Activated T-helper 9 cell treated with anti-CD3 and anti-CD28 coated beads, Interleukin-2, amount 50 U/mL, for 16 hours (primary cell): ENCODE measurements around the gene ARHGEF11.

Experiments
- DNase-seq: peaks from one replicate; pipeline ENCODE4 v3.0.0-alpha.2; 2020; ENCODE audit warnings: low read depth

Gene ARHGEF11

DNA sequence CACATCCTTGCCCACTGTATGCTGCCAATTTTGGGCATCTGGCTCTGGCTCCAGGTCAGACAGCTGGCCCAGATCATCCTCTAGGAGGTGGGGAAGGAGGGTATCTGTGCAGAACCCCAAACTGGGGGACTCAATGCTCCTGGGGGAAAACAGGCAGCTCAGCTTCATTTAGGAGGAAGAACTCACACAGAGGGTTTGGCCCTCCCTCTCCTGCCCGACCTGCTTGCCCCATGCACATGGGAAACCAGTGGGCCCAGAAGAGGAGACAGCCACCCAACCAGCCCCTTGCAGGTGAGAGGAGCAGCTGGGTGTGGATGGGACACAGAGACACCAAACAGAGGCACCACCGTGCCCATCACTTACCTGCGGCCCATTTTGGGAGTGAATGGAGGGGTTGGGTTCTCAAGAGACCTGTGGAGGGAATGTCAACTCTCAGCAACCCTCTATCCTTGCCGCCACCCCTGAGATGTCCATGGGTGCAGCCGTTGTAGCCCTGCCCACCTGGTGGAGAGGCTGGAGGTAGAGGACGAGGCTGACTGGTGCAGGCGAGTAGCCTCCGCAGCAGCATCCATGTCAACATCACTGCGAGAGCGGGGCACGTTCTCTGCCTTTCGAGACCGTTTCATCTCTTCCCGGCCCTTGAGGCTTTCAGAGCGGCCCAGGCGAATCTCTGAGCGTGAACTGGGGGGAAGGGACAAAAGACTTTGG is 97.6 kb downstream of the ARHGEF11 start:
- no peak for DNase-seq

GRCh38 chr1:156947127-156947526 is 98.4 kb downstream of the ARHGEF11 start:
- DNase-seq, result no peak

DNA sequence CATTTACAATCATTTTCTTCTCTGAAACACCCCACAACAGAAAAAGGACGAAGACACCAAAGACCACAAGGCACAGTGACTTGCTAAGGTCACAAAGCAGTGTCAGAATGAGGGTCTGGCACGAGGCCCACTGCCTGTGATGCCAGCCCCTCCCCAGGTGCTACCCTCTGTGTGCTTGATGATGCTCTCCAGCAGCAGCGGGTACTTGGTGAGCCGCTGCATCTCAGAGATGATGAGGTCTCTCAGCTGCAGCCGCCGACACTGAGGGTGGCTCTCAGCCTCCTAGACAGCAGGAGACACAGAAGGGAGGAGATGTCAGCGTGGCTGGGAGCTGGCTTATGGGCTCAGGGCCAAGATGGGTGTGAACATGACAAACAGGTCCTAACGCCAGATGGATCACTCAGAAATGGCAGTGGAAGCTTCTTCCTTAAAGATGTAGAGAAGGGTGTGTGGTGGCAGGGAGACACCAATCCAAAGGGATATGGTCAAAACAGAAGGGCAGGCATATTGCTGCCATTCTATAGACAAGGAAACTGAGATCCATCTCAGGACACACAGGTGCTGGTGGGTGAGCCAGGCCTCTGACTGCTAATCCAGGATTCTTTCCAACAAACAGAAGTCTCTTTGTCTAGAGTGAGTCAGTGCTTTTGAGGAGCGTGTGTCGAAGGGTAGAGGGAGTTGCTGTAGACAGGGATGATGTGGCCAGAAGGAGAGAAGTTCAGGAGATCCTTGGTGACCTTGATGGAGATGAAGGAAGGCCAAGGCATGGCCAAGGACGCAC is 99.5 kb downstream of the ARHGEF11 start:
- no peak for DNase-seq

GRCh38 chr1:156944848-156945247 is 100.7 kb downstream of the ARHGEF11 start:
- no peak for DNase-seq

DNA sequence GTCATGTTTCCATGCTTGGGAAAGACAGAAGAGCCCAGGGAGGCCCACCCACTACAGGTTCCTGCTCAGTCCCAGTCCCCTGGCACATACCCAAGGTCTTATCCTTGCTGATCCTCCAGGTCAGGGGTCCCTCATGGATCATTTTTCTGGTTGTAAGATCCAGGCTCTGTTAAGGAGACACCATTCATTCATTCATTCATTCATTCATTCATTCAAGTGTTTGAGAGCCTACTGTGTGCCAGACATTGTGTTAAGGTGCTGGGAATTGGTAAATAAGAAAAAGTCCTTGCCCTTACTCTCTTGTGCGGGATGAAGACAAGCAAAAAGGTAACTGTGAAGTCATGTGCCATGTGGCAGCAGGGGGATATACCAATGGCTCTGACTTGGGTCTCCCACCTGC is 101.3 kb downstream of the ARHGEF11 start:
- no peak for DNase-seq

DNA sequence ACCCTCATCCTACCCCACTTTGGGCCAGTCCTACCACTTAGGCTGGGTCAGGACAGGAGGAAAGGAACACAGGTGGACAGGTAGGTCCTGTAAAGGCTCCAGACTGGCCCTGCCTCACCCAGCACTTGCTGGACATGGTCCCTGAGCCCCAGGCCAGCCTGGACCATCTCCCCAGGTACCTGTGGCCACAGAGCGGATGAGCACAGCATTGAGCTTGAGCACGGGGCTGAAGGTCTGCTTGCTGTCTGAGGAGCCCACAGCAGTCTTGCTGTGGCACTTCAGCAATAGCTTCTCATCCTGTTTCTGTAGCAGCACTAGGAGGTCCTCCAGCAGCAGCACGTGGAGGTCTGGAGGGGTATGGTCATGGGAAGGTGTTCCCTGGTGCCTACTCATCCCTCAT is 101.8 kb downstream of the ARHGEF11 start:
- no peak for DNase-seq

DNA sequence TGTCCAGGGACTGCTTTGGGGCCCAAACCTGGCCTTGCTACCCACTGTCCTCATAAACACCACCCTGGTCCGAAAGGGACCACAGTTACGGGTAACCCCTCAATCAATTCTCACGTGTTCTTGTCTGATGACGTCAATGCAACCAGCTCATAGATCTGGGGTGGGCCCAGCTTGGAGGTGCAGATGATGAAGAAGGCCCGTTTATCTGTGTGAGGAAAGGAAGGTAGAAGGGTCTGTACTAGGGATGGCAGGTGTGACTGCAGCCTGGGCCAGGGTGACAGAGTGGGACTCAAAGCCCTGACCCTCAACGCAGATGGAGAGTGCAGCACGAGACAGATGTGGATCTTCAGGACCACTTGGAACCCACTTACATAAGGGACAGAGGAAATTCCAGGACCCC is 103.0 kb downstream of the ARHGEF11 start:
- DNase-seq, result no peak

DNA sequence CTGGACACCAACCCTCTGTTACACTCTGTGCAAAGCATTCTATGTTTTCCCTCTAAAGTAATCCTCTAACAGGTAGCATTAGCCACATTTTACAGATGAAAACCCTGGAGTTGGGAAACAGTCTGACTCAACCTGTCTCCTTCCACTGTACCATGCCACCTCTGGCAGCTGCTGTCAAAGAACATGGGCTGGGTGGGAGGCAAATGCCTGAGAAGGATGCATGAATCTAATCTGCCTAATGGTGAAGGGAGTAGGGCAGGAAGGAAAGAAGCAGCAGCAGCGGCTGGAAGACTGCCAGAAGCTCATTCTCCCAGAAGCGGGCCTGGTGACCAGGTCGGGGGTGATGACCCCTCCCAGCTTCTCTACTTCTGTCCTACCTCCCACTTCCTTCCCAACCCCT is 103.4 kb downstream of the ARHGEF11 start:
- DNase-seq, result no peak

DNA sequence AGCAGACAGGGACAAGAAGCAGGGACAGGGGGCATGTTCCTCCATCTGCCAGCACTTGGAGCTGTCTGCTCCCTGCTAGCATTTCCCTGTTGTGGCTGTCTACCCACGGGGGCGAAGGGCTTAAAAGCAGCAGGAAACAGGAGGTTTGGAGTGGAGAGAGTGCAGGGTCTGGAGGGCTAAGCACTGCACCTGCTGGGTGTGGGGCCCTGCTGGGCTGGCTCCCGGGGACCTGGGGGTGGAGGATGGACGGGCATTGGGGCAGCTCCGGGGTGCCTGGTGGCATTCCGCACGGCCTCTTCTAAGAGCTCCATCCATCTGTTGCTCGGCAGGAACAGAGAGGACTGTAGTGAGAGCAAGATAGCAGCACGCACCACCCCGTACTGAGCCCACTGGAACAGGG is 103.9 kb downstream of the ARHGEF11 start:
- DNase-seq, result no peak

DNA sequence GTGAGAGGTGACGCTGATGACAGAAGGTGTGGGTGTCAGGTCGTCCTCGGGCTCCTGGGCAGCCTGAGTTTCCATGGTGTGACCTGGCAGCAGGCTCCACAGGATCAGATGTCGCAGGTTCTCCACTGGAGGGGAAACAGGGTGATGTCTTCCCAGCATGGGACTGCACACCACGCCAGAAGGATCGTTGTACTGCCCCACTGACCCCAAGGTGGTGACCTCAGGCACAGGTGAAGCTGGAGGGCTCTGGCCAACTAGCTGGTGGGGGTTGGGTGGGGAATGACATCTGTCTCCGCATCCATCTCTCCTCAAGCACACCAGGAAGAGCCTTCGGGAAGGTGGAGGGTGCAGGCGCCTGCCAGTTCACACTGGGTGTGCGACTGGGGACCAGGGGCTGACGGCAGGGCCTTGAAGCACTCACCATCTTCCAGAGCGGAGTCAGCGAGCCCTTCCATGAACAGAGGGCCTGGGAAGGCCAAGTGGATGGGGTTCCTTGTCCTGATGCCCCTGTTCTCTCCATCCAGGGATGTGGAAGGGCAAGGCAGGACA is 105.7 kb downstream of the ARHGEF11 start:
- DNase-seq, result no peak

DNA sequence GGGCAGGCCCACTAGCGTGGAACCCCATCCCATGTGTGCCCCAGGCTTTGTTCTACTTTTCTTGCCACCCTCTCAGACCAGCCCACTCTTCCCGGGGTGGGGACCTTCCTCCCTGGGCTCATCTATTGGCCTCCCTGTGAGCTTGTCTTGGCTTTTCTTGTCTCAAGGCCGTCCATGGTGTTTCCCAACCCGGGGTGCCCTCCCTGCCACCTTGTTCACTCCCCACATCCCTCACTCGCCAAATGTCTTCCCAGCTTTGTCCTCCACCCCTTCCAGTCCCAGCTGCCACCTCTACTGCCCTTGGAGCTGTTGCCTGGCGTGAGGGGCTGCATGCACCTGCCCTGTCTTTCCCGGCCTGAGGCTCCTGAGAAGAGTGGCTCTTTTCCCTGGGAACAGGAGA is 106.7 kb downstream of the ARHGEF11 start:
- DNase-seq, result no peak

GRCh38 chr1:156937883-156938282 is 107.7 kb downstream of the ARHGEF11 start:
- DNase-seq, result no peak

- DNase-seq, result no peak
These were observed 108.8 kb downstream of the ARHGEF11 start for GRCh38 chr1:156936721-156937220.

GRCh38 chr1:156936191-156936590 is 109.4 kb downstream of the ARHGEF11 start:
- no peak for DNase-seq

- DNase-seq, result no peak
These were observed 109.9 kb downstream of the ARHGEF11 start for GRCh38 chr1:156935505-156936128.

DNA sequence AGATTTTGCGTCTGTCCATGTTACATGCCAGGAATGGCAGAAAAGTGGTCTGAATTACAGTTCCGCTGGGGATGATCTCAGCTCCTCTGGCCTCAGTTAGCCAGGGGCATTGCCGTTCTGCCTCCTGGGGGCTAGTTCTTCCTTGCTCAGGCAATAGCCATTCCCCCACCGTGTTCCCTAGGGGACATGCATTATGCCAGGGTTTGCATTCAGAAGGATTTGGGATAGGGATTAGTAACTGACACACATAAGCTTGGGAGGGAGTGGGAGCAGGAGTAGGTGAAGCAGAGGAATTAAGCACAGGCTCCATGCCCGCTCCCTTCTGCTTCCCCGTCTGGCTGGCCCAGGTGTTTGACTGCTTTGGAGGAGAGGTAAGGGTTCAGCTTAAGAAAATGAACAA is 112.4 kb downstream of the ARHGEF11 start:
- no peak for DNase-seq

DNA sequence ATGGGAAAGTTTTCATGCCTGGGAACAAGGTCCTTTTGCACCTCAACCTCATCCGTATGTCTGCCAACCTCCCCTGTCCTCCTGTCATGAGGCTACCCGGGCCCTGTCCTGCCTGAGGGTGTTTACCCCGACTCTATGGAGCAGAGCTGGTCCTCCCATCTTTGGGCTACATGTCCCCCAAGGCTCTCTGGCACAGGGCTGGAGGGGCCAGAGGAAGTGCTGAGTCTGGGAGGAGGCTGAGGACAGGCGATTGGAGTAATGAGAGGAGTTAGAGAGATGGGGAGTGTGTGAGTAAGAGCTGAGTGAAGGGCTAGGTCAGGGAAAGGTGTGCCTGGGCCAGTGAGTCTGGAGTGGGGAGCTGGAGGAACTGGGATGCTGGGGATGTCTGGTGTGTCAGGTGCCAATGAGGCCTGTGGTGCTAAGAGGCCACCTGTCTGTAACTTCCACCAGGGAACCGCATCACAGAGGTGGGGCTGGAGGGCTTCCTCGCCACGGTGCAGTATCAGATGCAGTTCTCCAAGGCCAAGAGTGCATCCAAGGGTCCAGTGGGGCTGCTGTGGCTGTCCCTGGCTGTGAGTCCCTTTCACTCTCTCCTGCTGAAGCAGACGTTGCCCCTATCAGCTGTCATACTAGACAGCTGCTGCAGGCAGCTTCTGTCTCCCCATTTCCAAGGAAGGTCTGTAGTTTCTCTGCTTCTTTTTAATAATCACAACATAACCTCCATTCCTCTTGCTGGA is 113.4 kb downstream of the ARHGEF11 start:
- no peak for DNase-seq

- DNase-seq, result no peak
These were observed 114.2 kb downstream of the ARHGEF11 start for GRCh38 chr1:156931211-156931952.

GRCh38 chr1:156930483-156930882 is 115.1 kb downstream of the ARHGEF11 start:
- no peak for DNase-seq

DNA sequence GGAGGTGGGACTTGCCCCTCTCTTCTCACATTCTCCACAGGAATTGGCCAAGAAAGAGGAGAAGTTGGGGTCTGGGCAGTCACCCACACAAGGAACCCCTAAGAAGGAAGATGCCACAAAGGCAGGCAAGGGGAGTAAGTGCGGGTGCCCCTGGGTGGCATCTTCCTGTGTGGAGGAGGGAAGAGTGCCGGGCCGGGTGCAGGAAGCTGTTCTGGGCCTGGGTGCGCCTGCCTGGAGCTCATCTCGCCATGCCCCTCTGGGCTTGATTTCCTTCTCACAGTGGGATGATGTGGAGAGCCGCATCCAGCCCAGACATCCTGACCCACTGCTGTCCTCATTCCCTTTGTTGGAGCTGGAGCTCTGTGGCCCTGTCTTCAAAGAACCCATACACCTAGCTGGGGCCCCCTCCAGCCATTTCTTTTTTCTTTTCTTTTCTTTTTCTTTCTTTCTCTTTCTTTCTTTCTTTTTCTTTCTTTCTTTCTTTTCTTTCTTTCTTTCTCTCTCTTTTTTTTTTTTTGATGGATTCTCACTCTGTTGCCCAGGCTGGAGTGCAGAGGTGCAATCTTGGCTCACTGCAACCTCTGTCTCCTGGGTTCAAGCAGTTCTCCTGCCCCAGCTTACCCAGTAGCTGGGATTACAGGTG is 115.8 kb downstream of the ARHGEF11 start:
- DNase-seq, result no peak
